Esophagus squamous epithelium (tissue), 5 donors: ENCODE data around the gene KRTDAP. TPM values are rescaled to one million over a fixed set of nuclear protein-coding genes. Genes with fewer than 3 reads are reported as not detected.

ENCODE experiments used
- DNase-seq: peaks from one replicate; lab custom pipeline; 2025; lab: John Stamatoyannopoulos, UW
- H3K27ac ChIP-seq, 4 donors: fragments of 200-600 bp; sonication (generic); one replicate each; pipeline ENCODE4 v1.5.1; 2016 to 2019; ENCODE audit warnings: mild to moderate bottlenecking in 1 of 4
- H3K27me3 ChIP-seq, 4 donors: fragments of 200-600 bp; sonication (generic); 1 replicate in 3 of 4; 2 replicates in 1 of 4; pipeline versions ENCODE4 v1.5.1 to v1.6.0; 2017 to 2021; ENCODE audit warnings: antibody characterized with exemption in 1 of 4
- H3K36me3 ChIP-seq, 3 donors: fragments of 200-600 bp; sonication (generic); one replicate each; pipeline ENCODE4 v1.5.1; 2016 to 2019
- H3K4me1 ChIP-seq, 3 donors: fragments of 200-600 bp; sonication (generic); one replicate each; pipeline ENCODE4 v1.5.1; 2017 to 2019
- H3K4me3 ChIP-seq, 4 donors: fragments of 200-600 bp; sonication (generic); 1 replicate in 3 of 4; 2 replicates in 1 of 4; pipeline ENCODE4 v1.5.1; 2016 to 2019; ENCODE audit warnings: mild to moderate bottlenecking in 2 of 4, moderate library complexity in 1 of 4
- H3K9me3 ChIP-seq, 3 donors: fragments of 200-600 bp; sonication (generic); one replicate each; pipeline ENCODE4 v1.5.1; 2016 to 2019
- POLR2A ChIP-seq, 4 donors: fragments of 450-650 bp; IDR thresholded peaks; one replicate each; pipeline ENCODE4 v1.6.1; 2017; ENCODE audit warnings: antibody characterized with exemption in 4 of 4, mild to moderate bottlenecking in 4 of 4, moderate library complexity in 3 of 4
- WGBS, 2 donors: methylation state at CpG; one replicate each; pipeline ENCODE4 v1.1.5; 2018; 5-methylcytosine and 5-hydroxymethylcytosine counted together
- intact Hi-C: fragments of 100-400 bp; cut with DNase I; formaldehyde crosslinking; loops from one replicate; pipeline ENCODE4 v1.15.0; 2022
- total RNA-seq, 4 donors: library from RNA; depleted of rRNA; stranded (reverse); fragments of >200 nt; gene quantifications; one replicate each; pipeline ENCODE4 v1.1.0, GENCODE V29; 2016
- TF ChIP-seq, protein P1 (sequence below), 6 experiments: fragments of 450-650 bp in 4 of 6; fragments of 200-600 bp in 2 of 6; sonication (generic) in 2 of 6; IDR thresholded peaks; one replicate each; pipeline ENCODE4 v1.5.1; 2016 to 2019; ENCODE audit warnings: antibody characterized with exemption in 6 of 6, mild to moderate bottlenecking in 4 of 6, moderate library complexity in 4 of 6
- donor health status: DM: yes; HTN: yes; CAD: no.

KRTDAP gene
- total RNA-seq, 4 donors from 2014 or later: 4.6 to 656 (median 111) TPM

DNA sequence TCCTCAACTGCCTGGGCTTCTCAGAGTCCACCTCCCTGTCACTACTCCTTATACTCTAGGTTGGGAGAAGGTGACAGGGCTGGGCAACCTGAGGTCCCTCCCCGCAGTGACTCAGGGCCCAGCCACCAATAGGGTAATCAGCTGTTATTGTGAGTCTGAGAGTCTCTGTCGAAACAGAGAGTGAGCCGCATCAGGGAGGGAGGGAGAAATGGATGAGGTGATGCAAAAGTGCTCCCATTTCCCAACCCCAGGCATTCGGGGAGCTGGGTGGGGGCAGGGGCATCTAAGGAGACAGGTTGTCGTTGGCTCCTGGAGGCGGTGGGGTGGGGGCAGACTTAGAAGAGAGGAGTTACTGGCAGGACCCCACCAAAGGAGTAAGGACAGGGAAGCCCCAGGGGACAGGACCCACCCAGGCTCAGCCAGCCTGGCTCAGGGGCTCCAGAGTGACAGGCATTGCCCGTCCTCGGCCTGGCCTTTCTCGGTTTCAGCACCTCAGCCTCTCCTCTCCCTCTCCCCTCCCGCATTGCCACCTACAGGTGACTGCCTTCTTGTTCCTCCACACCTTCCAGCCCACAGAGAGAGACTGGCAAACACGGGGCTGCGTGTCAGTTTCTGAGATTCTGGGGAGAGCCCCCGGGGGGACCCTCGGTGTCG is 23.5 kb upstream of the KRTDAP start, which contains the start of gene DMKN:
TSS of gene DMKN (minus strand) at position 22 of the 654 bp plus-strand sequence. CDS start 174 bp downstream, outside the sequence.
- peak within 1 kb of the TSS in 1 of 4 donors; percentile 19 for H3K4me3 ChIP-seq
- H3K4me1 ChIP-seq: peaks cover 5 to 39% (median 13%) of the 10 kb centered on the region in 3 donors
- no peak for DNase-seq
- no peaks in the 10 kb centered on the region for H3K9me3 ChIP-seq
- peaks cover 0 to 56% (median 0%) of the 10 kb centered on the region in 4 donors for H3K27me3 ChIP-seq
- peak in 2 of 4 donors; percentile 12 to 37 for TF ChIP-seq POLR2A (IDR thresholded peaks at IDR 0.05)
- TF ChIP-seq, protein P1, sequence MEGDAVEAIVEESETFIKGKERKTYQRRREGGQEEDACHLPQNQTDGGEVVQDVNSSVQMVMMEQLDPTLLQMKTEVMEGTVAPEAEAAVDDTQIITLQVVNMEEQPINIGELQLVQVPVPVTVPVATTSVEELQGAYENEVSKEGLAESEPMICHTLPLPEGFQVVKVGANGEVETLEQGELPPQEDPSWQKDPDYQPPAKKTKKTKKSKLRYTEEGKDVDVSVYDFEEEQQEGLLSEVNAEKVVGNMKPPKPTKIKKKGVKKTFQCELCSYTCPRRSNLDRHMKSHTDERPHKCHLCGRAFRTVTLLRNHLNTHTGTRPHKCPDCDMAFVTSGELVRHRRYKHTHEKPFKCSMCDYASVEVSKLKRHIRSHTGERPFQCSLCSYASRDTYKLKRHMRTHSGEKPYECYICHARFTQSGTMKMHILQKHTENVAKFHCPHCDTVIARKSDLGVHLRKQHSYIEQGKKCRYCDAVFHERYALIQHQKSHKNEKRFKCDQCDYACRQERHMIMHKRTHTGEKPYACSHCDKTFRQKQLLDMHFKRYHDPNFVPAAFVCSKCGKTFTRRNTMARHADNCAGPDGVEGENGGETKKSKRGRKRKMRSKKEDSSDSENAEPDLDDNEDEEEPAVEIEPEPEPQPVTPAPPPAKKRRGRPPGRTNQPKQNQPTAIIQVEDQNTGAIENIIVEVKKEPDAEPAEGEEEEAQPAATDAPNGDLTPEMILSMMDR (IDR thresholded peaks at IDR 0.05): peak in 2 of 6 experiments; percentile 4 to 14
- peak within 1 kb of the TSS; percentile 59 to 76 (median 70) for H3K27ac ChIP-seq
- intact Hi-C loops: no loop called here
- WGBS, 2 donors: 0% methylated on average over 5 of the region's 15 CpGs; no CpG with 5 or more reads in 1 of the 2 donors
- H3K36me3 ChIP-seq: no peaks in the 10 kb centered on the region

DNA sequence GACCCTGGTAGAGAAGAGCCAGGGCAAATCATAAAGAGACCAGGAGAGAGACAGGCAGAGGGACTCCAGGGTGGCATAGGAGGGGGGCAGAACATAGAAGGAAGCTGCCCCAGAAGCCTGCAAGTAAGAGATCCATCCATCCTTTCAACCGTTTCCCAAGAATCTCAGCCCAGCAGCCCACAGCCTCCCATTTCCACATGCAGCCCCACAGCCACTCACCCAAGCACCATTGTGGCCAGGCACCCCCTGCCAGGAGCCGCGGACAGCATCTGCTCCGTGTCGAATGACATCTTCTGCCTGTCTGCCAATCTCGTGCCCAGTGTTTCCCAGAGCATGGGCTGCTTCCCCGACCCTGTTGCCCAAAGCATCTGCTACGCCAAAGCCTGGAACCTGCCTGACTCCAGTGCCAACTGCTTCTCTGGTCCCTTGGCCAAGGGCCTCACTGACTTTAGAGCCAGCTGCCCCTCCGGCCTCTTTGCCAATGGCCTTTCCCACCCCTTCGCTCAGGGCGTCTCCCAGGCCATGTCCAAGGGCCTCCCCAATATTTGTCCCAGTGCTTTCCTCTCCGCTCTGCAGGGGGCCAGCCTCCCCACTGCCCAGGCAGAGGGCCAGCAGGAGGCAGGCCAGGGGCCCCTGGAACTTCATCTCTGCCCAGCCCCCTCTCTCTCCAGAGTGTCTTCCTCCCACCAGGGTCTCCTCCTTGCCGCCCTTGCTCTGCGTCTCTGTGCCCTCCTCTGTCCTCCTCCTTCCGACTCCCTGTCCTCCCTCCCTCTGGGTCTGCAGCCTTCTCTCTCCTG is 22.8 kb upstream of the KRTDAP start:
- intact Hi-C loops: no loop called here
- Histone ChIP-seq H3K27me3 (peaks cover 0 to 59% (median 0%) of the 10 kb centered on the region in 4 donors), H3K4me1 (peaks cover 5 to 36% (median 13%) of the 10 kb centered on the region in 3 donors), H3K4me3 (peak overlapping the region in 1 of 4 donors; percentile 19), H3K27ac (peak overlapping the region in 2 of 4 donors; percentile 13 to 65), H3K9me3 (no peaks in the 10 kb centered on the region), H3K36me3 (no peaks in the 10 kb centered on the region)
- no peak for DNase-seq
- TF ChIP-seq, protein P1 (IDR thresholded peaks at IDR 0.05): no peak
- no peak for TF ChIP-seq POLR2A (IDR thresholded peaks at IDR 0.05)
- 65 to 86% methylated on average over 10 to 12 of the region's 15 CpGs for WGBS, 2 donors

DNA sequence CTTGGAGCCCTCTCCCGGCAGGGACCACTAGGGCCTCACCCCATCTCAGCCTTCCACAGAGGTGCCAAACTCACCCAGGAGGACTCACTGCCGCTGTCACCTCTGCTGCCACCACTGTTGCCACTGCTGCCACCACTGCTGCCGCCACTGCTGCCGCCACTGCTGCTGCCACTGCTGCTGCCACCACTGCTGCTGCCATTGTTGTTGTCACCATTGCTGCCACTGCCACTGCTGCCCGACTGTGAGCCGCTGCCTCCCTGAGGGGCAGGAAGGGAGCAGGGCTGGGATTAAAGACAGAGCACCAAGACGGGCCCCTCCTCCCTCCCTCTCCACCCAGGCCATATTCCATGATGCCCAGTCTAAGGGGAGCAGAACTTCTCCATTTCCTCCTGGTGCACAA is 21.1 kb upstream of the KRTDAP start:
- Histone ChIP-seq H3K4me1 (peaks cover 5 to 36% (median 13%) of the 10 kb centered on the region in 3 donors), H3K27ac (no peak overlapping the region), H3K27me3 (peaks cover 0 to 71% (median 0%) of the 10 kb centered on the region in 4 donors), H3K9me3 (no peaks in the 10 kb centered on the region), H3K36me3 (peaks cover 0 to under 1% (median 0%) of the 10 kb centered on the region in 3 donors), H3K4me3 (peak overlapping the region in 1 of 4 donors; percentile 48)
- TF ChIP-seq, protein P1 (IDR thresholded peaks at IDR 0.05): no peak
- no peak for TF ChIP-seq POLR2A (IDR thresholded peaks at IDR 0.05)
- no peak for DNase-seq
- WGBS, 2 donors: 69 to 83% methylated on average over 2 to 7 of the region's 7 CpGs
- intact Hi-C loops: no loop called here

DNA sequence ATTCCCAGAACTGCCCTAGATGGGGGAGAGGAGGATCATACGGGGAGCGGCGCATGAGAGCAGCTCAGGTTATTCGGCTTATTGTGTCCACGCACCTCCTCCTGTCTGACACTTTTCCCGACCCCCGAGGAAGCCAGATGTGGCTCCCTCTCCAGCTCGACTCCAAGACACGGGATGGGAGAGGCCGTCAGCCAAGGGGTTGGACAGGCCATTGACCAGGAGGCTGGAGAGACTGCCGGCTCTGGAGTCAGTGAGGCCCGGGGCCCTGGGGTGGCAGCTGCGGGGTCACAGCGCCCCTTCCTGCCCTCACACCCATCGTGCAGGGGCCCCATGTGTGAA is 20.3 kb upstream of the KRTDAP start:
- H3K36me3 ChIP-seq: peaks cover 0 to 8% (median 0%) of the 10 kb centered on the region in 3 donors
- peaks cover 5 to 36% (median 13%) of the 10 kb centered on the region in 3 donors for H3K4me1 ChIP-seq
- peak overlapping the region in 3 of 4 donors; percentile 43 to 62 (median 48) for H3K4me3 ChIP-seq
- no peaks in the 10 kb centered on the region for H3K9me3 ChIP-seq
- no peak for TF ChIP-seq POLR2A (IDR thresholded peaks at IDR 0.05)
- TF ChIP-seq, protein P1 (IDR thresholded peaks at IDR 0.05): no peak
- intact Hi-C loops: no loop called here
- 0% methylated on average over 3 of the region's 15 CpGs; no CpG with 5 or more reads in 1 of the 2 donors for WGBS, 2 donors
- DNase-seq: no peak
- H3K27ac ChIP-seq: peak overlapping the region; percentile 58 to 82 (median 68)
- peaks cover 0 to 71% (median 0%) of the 10 kb centered on the region in 4 donors for H3K27me3 ChIP-seq
